ENCODE measurements around the gene CAMK2N1.

DNA sequence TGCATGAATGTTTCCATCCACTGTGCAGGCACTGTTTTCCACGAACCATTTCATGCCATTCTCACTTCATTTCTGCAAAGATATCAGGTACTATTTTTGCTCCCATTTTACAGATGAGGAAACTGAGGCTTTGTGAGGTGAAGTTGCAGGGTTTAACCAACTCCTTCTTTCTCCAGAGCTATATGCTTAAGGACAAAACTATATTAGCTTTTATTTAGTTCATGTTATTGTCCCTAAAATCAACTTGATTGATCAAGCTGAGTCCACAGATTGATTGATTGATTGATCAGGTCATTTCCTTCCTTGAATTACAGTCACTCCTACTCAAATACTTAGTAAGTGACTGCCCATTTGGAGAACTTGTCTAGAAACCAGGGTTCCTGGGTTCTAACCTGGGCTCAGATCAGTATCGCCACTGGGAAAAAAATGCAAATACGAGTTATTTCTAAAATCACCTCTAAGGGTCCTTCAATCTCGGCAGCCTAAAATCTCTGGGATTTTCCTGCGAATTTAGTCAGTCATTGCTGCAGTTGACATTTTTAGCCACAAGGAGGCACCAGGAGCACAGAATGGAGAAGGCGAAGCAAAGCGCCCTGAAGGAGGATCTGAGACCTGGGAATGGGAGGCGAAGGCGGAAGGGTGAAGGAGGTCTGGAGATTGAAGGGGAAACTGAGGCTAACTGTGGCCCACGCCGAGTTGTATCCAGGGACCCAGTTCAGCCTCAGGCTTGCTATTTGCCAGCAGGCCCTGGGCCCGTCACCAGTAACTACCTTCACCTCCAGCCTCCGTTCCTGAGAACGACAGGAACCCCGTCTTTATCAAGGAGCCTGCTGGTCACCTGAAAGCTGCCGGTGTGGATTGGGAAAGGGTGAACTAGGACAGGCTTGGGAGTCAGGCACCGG lies 36.2 kb upstream of the CAMK2N1 start:
- TF ChIP-seq, protein P1, sequence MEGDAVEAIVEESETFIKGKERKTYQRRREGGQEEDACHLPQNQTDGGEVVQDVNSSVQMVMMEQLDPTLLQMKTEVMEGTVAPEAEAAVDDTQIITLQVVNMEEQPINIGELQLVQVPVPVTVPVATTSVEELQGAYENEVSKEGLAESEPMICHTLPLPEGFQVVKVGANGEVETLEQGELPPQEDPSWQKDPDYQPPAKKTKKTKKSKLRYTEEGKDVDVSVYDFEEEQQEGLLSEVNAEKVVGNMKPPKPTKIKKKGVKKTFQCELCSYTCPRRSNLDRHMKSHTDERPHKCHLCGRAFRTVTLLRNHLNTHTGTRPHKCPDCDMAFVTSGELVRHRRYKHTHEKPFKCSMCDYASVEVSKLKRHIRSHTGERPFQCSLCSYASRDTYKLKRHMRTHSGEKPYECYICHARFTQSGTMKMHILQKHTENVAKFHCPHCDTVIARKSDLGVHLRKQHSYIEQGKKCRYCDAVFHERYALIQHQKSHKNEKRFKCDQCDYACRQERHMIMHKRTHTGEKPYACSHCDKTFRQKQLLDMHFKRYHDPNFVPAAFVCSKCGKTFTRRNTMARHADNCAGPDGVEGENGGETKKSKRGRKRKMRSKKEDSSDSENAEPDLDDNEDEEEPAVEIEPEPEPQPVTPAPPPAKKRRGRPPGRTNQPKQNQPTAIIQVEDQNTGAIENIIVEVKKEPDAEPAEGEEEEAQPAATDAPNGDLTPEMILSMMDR (conservative IDR thresholded peaks at IDR 0.05 in 1 of 2, IDR thresholded peaks at IDR 0.05 in 1 of 2; ENCODE audit: low read depth in 1 of 2, low read length in 2 of 2): peak; percentile 97 to 98
- TF ChIP-seq EZH2 (IDR thresholded peaks at IDR 0.05; ENCODE audit: low read length, missing control alignments): no peak
